ENCODE measurements around the gene SLC22A7.

SLC22A7 gene

GRCh38 chr6:43264599-43265145 lies 33.4 kb upstream of the SLC22A7 start:
- POLR2A ChIA-PET, result interaction anchor here (2.1 kb wide), 1 partner anchor 105 kb away, joined by 7 read pairs; the partner anchor contains the start of gene ZNF318

GRCh38 chr6:43265564-43265963 lies 32.5 kb upstream of the SLC22A7 start:
- TF ChIP-seq ZBTB20 (tag by site-specific recombination; IDR thresholded peaks at IDR 0.05) (no peak), ZNF747 (tag by site-specific recombination; IDR thresholded peaks at IDR 0.05) (no peak), ZNF549 (tag by site-specific recombination; IDR thresholded peaks at IDR 0.05) (no peak), ZBTB48 (tag by site-specific recombination; IDR thresholded peaks at IDR 0.05) (no peak), PRDM10 (tag by site-specific recombination; IDR thresholded peaks at IDR 0.05) (no peak), ZNF776 (tag by site-specific recombination; IDR thresholded peaks at IDR 0.05; ENCODE audit: borderline replicate concordance) (no peak), ZNF426 (tag by site-specific recombination; IDR thresholded peaks at IDR 0.05) (no peak)
- Histone ChIP-seq H3K4me1 (ENCODE audit: control insufficient read depth, insufficient read depth, low read length) (no peaks in the 10 kb centered on the region), H3K36me3 (ENCODE audit: control insufficient read depth in 2 of 2, insufficient read depth in 1 of 2, low read length in 2 of 2) (no peaks in the 10 kb centered on the region), H3K9me3 (ENCODE audit: control insufficient read depth, insufficient read depth, low read depth, low read length) (no peaks in the 10 kb centered on the region), H3K4me3 (ENCODE audit: low read depth, low read length) (no peak overlapping the region), H3K27ac (ENCODE audit: extremely low read depth, low read depth, low read length) (no peak overlapping the region)
- POLR2A ChIA-PET, result no interaction called here
- CTCF ChIA-PET, result interaction anchor here (0.6 to 7.6 kb wide), 4 partner anchors 36 to 217 kb away, joined by 3 to 83 read pairs (median 4); partner anchors contain the start of gene DNPH1

More at GRCh38 chr6:43264599-43265145, 33.4 kb upstream of the SLC22A7 start:
- H3K9me3 ChIP-seq (ENCODE audit: control insufficient read depth, insufficient read depth, low read depth, low read length), result no peaks in the 10 kb centered on the region
- H3K4me1 ChIP-seq (ENCODE audit: control insufficient read depth, insufficient read depth, low read length), result no peaks in the 10 kb centered on the region
- CTCF ChIA-PET, result interaction anchor here (0.7 to 7.6 kb wide), 14 partner anchors 10 to 1628 kb away, joined by 3 to 83 read pairs (median 5); partner anchors contain the start of gene DNPH1
- H3K27ac ChIP-seq (ENCODE audit: extremely low read depth, low read depth, low read length), result no peak overlapping the region
- no peaks in the 10 kb centered on the region for H3K36me3 ChIP-seq (ENCODE audit: control insufficient read depth in 2 of 2, insufficient read depth in 1 of 2, low read length in 2 of 2)
- TF ChIP-seq ZNF174 (tag by site-specific recombination; IDR thresholded peaks at IDR 0.05) (no peak), ZNF670 (tag by site-specific recombination; IDR thresholded peaks at IDR 0.05; ENCODE audit: low read depth) (no peak), ZNF600 (tag by site-specific recombination; IDR thresholded peaks at IDR 0.05) (peak; percentile 34; the same call in 1 of the 2 replicates), PRDM10 (tag by site-specific recombination; IDR thresholded peaks at IDR 0.05) (no peak), ZFP3 (tag by site-specific recombination; IDR thresholded peaks at IDR 0.05; ENCODE audit: low read depth) (no peak)
- no peak overlapping the region for H3K4me3 ChIP-seq (ENCODE audit: low read depth, low read length)

GRCh38 chr6:43267619-43268354 lies 30.3 kb upstream of the SLC22A7 start:
- POLR2A ChIA-PET, result no interaction called here
- no peaks in the 10 kb centered on the region for H3K36me3 ChIP-seq (ENCODE audit: control insufficient read depth in 2 of 2, insufficient read depth in 1 of 2, low read length in 2 of 2)
- H3K4me3 ChIP-seq (ENCODE audit: low read depth, low read length), result no peak overlapping the region
- no peaks in the 10 kb centered on the region for H3K4me1 ChIP-seq (ENCODE audit: control insufficient read depth, insufficient read depth, low read length)
- no peaks in the 10 kb centered on the region for H3K9me3 ChIP-seq (ENCODE audit: control insufficient read depth, insufficient read depth, low read depth, low read length)
- CTCF ChIA-PET, result interaction anchor here (1.1 to 3.2 kb wide), 5 partner anchors 19 to 229 kb away, joined by 3 to 28 read pairs (median 5); partner anchors contain the start of gene DNPH1
- no peak overlapping the region for H3K27ac ChIP-seq (ENCODE audit: extremely low read depth, low read depth, low read length)
- TF ChIP-seq ZNF555 (tag by site-specific recombination; conservative IDR thresholded peaks at IDR 0.05) (no peak), ZNF658 (tag by site-specific recombination; IDR thresholded peaks at IDR 0.05) (no peak), ZNF623 (tag by site-specific recombination; IDR thresholded peaks at IDR 0.05) (no peak), HIC1 (tag by site-specific recombination; IDR thresholded peaks at IDR 0.05) (no peak), ZNF433 (tag by site-specific recombination; IDR thresholded peaks at IDR 0.05; ENCODE audit: low read depth) (no peak), ZNF10 (tag by site-specific recombination; IDR thresholded peaks at IDR 0.05) (no peak), ZNF366 (tag by site-specific recombination; conservative IDR thresholded peaks at IDR 0.05) (no peak), OVOL3 (tag by site-specific recombination; IDR thresholded peaks at IDR 0.05) (no peak)

All from HEK293 (cell line).